GM10248 (cell line): ENCODE data around the gene U2SURP.

ENCODE experiments used
- CTCF ChIA-PET: fragments of 300-600 bp; sonication (Branson Sonifier 250); formaldehyde crosslinking; extraction: SDS; loops from one replicate; lab custom pipeline; 2021; ENCODE audit warnings: antibody characterized with exemption; lab: Yijun Ruan, JAX
- POLR2A ChIA-PET: fragments of 350-650 bp; sonication (Branson Sonifier 250); formaldehyde crosslinking; extraction: SDS; loops from one replicate; lab custom pipeline; 2020; ENCODE audit warnings: antibody characterized with exemption; lab: Yijun Ruan, JAX
- DNase-seq: peaks from one replicate; pipeline ENCODE4 v3.0.0; 2012; ENCODE audit errors: extremely low spot score
- TF ChIP-seq, protein P1 (sequence below): IDR thresholded peaks from 2 replicates; pipeline ENCODE4 v1.5.1; 2012; ENCODE audit warnings: mild to moderate bottlenecking, low read depth; ENCODE audit errors: extremely low read depth, missing control alignments, control extremely low read depth

Gene U2SURP

DNA sequence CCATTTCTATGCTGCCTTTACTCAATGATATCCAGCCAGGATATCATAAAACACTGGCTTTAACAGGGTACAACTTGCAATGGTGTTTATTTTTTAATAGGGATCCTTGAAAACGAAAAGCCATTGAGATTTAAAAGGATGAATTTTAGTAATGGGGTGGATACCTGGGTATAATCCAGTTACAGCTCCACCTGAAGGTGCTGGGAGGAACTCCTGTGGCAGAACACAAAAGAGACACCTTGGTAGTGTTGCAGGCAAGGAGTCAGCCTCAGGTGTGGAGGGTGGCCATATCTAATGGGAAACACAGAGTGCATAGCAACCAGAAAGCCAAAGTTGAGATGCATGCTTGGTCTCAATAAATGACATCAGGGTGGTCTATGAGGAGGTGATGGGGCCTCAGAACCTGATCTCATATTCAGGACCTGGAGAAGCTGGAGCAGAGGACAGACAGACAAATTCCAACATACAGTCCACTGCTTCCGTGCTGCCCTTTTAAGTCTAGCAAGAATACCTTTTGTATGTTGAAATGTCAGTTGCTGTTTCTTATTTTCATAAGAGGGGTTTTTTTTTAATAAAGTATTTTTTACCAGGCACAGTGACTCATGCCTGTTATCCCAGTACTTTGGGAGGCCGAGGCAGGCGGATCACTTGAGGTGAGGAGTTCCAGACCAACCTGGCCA lies 25.9 kb upstream of the U2SURP start:
- no peak for DNase-seq
- TF ChIP-seq, protein P1, sequence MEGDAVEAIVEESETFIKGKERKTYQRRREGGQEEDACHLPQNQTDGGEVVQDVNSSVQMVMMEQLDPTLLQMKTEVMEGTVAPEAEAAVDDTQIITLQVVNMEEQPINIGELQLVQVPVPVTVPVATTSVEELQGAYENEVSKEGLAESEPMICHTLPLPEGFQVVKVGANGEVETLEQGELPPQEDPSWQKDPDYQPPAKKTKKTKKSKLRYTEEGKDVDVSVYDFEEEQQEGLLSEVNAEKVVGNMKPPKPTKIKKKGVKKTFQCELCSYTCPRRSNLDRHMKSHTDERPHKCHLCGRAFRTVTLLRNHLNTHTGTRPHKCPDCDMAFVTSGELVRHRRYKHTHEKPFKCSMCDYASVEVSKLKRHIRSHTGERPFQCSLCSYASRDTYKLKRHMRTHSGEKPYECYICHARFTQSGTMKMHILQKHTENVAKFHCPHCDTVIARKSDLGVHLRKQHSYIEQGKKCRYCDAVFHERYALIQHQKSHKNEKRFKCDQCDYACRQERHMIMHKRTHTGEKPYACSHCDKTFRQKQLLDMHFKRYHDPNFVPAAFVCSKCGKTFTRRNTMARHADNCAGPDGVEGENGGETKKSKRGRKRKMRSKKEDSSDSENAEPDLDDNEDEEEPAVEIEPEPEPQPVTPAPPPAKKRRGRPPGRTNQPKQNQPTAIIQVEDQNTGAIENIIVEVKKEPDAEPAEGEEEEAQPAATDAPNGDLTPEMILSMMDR: no peak
- CTCF ChIA-PET: interaction anchor here (1.2 to 2.4 kb wide), 4 partner anchors 10 to 19 kb away, joined by 3 to 9 read pairs (median 3); no protein-coding TSS in a partner anchor
- POLR2A ChIA-PET: no interaction called here

DNA sequence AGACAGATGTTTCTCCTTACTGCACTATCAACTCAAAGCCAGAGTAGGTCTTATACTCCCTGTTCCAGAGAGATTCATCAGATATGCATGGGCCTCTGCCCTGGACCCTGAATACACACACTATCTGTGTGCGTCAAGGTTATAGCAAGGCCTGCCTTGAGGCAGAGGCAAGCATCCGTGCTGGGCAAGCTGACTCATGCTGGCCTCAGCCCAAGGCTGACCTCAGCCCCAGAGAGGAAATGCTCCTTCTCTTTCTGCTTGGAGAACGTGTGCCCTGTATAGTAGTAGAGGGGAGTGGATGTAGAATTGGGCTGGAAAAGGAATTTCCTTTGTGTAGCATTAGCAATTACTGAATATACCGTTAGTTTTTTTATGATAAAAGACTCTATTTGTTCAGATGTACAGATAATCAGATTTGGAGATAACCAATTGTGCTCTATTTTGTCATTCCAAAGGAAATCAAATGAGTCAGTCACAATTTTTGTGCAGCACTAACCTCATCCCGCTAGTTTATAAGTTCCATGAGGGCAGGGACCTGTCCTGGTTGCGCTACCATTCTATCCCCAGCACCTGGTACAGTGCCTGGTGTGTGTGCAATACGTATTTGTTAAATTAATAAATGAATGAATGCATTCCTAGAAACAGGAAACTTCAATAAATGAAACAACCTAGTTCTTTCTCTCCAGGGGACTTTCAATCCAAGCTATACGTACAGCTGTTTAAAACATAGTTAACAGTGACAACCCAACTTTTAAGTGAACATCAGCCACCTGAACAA lies 24.6 kb upstream of the U2SURP start:
- ChIA-PET CTCF (interaction anchor here (1.0 kb wide), 1 partner anchor 13 kb away, joined by 5 read pairs; no protein-coding TSS in a partner anchor), POLR2A (no interaction called here)
- TF ChIP-seq, protein P1: no peak
- no peak for DNase-seq

DNA sequence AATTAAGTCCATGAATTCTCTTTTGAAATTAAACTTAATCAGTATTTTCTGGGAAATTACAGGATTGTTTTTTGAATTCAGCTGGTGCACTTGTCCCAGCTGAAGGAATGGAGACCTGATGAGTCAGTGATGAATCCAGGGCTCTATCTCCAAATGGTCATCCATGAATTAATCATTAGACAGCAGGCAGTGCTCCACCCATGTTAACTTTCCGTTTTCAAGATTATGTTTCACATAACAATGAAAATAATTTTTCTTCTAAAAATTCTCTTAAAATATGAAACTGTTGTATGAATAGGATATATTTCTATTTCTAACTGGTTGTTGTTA lies 24.0 kb upstream of the U2SURP start:
- ChIA-PET CTCF (interaction anchor here (1.0 kb wide), 1 partner anchor 13 kb away, joined by 5 read pairs; no protein-coding TSS in a partner anchor), POLR2A (no interaction called here)
- no peak for DNase-seq
- TF ChIP-seq, protein P1: no peak

DNA sequence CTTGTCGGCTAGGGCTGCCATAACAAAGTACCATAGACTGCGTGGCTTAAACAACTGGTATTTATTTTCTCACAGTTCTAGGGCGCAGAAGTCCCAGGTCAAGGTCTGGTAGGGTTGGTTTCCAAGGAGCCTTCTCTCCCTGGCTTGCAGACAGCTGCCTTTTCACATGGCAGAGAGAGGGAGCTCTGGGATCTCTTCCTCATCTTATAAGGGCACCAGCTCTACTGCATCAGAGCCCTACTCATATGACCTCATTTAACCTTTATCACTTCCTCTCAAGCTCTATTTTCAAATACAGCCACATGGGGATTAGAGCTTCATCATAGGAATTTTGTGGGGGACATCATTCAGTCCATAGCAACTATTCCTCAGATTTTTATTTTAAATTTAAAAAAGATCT lies 20.3 kb upstream of the U2SURP start:
- TF ChIP-seq, protein P1: no peak
- DNase-seq: no peak
- POLR2A ChIA-PET: no interaction called here
- CTCF ChIA-PET: interaction anchor here (0.9 to 6.3 kb wide), 5 partner anchors 10 to 152 kb away, joined by 3 to 62 read pairs (median 4); no protein-coding TSS in a partner anchor

DNA sequence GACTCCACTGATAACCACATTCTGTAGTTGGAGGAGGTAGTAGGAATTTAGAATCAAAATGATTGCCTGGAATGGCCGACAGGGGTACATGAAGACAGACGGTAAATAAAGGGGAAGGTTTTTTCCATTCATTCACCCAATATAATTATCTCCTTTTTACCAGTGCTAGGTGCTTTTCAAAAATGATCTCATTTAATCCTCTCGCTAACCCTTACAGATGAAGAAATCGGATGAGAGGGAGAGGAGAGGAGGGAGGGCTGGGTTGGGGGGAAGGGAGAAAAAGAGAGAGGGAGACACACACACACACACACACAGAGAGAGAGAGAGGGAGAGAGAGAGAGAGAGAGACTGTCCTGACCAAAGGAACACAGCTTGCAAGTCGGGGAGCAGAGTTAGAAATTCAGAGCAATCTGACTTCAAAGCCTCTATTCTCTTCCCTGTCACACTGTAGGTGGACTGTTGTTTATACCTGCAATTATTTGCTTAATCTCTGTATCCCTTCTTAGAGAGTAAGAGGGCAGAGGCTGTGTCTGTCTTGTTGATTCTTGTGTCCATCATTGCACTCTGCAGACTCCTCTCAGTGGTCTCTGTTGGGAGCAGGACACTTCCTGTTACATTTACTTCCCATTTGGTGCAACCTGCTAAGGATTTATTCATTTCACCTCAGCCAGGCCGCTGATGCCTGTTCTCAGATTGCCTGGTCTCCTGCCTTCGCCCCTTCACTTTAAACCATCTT lies 19.2 kb upstream of the U2SURP start:
- DNase-seq: no peak
- CTCF ChIA-PET: interaction anchor here (1.2 to 6.3 kb wide), 4 partner anchors 9 to 153 kb away, joined by 3 to 62 read pairs (median 5); no protein-coding TSS in a partner anchor
- POLR2A ChIA-PET: no interaction called here
- TF ChIP-seq, protein P1: no peak

DNA sequence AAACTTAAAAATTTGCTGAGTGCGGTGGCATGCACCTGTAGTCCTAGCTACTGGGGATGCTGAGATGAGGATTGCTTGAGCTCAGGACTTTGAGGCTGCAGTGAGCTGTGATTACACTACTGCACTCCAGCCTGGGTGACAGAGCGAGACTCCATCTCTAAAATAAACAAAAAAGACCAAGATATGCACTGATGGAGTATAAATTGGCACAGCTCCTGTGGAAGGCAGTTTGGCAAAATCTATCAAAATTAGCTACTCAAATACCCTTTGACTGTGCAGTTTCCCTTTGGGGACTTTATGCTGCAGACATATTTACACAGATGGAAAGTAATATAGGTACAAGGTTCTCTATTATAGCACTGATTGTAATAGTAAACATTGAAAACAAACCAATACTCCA lies 18.1 kb upstream of the U2SURP start:
- CTCF ChIA-PET: interaction anchor here (1.2 to 6.3 kb wide), 5 partner anchors 11 to 154 kb away, joined by 3 to 62 read pairs (median 6); partner anchors contain the start of gene U2SURP
- TF ChIP-seq, protein P1: no peak
- POLR2A ChIA-PET: no interaction called here
- no peak for DNase-seq
